T47D (cell line): ENCODE measurements around the gene TNNT3.

ENCODE experiments used
- DNase-seq, 2 experiments: peaks; one replicate each; pipeline versions ENCODE4 v3.0.0 to v3.0.0-alpha.2; 2011 to 2012; ENCODE audit warnings: low read depth in 1 of 2, low spot score in 1 of 2
- JUND ChIP-seq: IDR thresholded peaks from 2 replicates; pipeline ENCODE4 v1.6.1; 2012; ENCODE audit warnings: low read depth
- in situ Hi-C: cut with HindIII; loops from 2 replicates; pipeline ENCODE4 v1.10.0; 2016; ENCODE audit warnings: low sequenced_read_pairs, low pct_unique_long_range_greater_than_20kb

TNNT3 gene

GRCh38 chr11:1925373-1926155, 6.1 kb downstream of the TNNT3 start:
- in situ Hi-C loops = no loop called here
- no peak for DNase-seq
- no peak for TF ChIP-seq JUND

DNA sequence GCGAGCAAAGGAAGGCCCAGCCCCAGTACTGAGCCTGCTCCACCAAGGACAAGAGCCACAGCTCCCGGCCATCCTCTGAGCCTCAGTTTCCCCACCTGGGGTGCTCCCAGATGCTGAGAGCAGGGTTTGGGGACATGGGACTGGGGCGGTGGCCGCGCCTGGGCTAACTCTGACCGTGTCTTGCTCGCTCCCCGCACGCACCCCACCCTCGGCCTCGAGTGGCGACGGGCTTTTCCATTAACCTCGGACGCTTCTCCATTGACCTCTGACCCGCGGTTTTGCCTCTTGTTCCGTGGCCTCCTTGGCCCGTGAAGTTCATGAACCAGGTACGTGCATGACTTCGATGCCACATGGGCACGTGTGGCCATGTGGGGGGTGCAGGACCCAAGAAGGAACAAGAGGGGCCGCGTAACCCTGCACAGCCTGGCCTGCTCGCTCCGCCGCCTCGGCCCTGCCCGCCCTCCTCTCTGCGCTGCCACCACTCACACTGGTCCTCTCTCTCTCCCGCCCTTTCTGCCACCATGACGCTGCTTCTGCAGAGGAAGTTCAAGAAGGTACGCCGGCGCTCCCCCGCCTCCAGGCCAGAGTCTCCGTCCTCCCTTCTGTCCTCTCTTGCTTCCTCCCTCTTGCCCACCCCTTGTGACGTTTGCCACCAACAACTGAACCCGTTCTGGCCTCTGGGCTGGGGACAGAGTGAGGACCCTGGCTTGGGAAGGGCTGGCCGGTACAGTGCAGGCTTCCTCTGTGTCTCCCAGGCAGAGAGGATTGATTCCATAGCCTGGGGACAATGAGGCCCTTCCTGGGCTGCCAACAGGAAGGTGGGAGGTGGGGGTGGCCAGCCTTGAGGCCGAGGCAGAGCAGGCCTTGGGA, 6.9 kb downstream of the TNNT3 start:
- DNase-seq = no peak

GRCh38 chr11:1927026-1927847, 7.7 kb downstream of the TNNT3 start:
- in situ Hi-C loops = no loop called here
- TF ChIP-seq JUND = no peak
- DNase-seq = no peak

More for the DNA sequence above, 6.9 kb downstream of the TNNT3 start:
- TF ChIP-seq JUND = no peak
- in situ Hi-C loops = no loop called here

DNA sequence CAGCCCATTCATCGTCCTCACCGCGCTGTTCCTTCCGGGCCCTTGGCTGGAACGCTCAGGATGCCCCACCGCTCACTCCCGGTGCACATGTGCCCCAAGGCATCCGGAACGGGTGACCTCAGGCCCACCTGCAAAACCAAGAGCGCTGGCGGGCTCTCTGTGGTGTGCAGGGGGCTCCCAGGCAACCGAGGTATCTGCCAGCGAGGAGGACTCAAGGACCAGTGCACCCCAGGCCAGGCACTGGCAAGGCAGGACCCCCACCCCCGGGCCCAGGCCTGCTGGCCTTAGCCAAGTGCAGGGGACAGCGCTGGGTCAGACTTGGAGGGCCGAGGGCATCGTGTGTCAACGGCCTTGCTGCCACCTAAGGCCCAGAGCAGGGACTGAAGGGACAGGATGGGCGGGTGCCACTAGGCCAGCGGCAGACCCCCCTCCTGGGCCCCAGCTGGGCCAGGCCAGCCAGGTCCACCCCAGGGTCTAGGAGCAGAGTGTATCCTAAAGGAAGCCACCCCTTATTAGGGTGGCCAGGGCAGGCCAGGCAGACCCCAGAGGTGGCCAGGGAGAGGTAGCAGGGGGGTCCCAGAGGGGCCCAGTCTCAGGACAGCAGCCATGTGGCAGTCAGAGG, 8.5 kb downstream of the TNNT3 start:
- in situ Hi-C loops = no loop called here
- TF ChIP-seq JUND = no peak
- DNase-seq = no peak

DNA sequence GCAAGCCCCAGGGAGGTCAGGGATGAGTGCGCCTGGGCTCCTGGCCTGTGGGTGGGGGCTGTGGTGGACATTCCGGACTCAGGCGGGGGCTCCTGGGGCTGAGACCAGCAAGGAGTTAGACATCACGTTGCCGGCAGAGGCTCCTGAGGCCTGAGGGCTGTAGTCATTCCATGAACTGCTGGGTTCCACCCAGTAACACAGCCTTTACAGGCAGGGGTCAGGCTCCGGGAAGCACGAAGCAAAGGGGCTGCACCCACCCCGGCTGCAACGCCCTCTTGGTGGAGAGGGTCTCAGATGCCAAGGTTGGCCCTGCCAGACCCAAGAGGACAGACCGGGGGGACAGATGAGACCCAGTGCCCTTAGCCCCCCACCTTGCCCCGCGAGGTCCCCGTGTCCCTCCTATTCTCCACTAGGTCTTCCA, 9.0 kb downstream of the TNNT3 start:
- in situ Hi-C loops = no loop called here
- no peak for TF ChIP-seq JUND
- DNase-seq = no peak

DNA sequence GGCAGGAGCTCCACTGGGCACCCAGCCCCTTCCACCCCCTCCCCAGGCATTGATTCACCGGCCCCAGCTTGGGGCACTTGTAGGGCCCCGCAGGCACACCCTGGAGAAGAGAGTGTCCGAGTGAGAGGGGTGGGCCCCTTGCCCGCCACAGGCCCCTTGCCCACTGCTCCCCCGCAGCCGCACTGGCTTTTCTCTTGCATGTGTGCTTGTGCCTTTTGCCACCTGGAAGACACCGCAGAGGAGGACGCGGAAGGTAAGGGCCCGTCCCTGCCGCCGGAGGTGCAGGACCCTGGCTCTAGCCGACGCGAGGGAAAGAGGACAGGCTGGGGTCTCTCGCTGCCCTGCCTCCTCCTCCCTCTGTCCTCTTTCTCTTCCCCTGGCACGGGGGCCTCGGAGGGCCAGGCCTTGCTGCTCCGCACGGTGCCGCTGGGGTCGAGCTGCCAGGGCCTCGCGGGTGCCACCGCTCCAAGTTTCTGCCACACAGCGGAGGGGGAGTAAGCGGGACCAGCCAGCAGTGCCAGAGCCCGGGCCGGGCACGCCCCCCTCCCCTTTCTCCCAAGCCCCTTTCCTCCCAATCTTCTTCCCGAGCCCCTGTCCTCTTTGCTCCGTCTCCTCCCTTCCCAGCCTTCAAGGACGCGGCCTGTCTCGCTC, 9.5 kb downstream of the TNNT3 start:
- in situ Hi-C loops = no loop called here
- DNase-seq = no peak
- TF ChIP-seq JUND = no peak

DNA sequence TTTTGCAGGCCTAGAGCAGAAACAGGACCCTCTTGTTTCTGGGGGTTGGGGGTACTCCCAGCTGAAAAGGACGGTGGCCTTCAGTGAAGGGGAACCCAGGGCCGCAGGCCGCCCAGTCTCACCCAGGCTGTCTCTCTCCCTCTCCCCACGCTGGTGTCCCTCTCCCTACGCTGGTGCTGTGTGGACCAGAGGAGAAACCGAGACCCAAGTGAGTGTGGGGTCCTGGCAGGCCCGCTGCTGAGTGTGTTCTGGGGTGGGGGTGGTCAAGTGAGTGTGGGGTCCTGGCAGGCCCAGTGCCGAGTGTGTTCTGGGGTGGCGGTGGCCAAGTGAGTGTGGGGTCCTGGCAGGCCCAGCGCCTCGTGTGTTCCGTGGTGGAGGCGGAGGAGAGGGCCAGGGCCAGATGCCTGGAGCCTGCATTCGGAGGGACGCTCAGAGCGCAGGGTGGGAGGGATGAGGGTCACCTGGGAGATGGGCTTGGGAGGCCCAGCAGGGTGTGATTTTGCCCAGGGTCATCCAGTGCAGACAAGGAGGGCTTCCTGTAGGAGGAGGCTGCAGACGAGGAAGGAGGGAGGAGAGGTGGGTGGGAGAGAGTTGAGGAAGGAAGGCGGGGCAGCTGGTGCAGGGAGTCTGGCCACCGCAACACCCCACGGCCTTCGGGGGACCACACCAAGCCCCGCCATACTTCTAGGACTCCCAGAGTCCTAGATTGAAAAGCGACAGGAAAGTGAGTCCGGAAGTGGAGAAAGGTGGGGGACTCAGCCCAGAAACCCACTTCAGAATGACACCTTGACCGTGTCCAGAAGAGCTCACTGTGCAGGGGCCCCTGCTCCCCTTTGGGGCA, 10.3 kb downstream of the TNNT3 start:
- in situ Hi-C loops = no loop called here
- TF ChIP-seq JUND = no peak

GRCh38 chr11:1930462-1930830, 10.9 kb downstream of the TNNT3 start:
- TF ChIP-seq JUND = no peak
- no peak for DNase-seq
- in situ Hi-C loops = no loop called here

More for the DNA sequence above, 10.3 kb downstream of the TNNT3 start:
- DNase-seq = no peak

GRCh38 chr11:1931341-1932104, 12.0 kb downstream of the TNNT3 start:
- TF ChIP-seq JUND = no peak

DNA sequence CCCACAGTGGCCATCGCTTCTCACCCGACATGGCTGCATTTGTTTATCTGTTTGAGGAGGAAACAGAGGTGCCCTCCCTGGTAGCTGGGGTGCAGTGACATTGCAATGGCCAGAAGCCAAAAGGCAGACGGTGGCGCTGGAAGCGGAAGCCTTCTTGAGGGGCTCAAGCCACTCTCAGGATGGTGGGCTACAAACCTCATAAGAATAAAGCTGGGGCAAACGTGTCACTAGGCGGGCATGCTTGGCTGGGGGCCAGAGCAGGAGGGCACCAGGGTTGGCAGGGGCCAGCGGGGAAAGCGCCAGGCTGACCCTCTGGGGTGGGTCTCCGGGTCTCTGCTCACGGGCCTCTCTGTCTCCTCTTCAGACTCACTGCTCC, 12.6 kb downstream of the TNNT3 start:
- in situ Hi-C loops = no loop called here
- TF ChIP-seq JUND = no peak
- DNase-seq = no peak

More at GRCh38 chr11:1931341-1932104, 12.0 kb downstream of the TNNT3 start:
- in situ Hi-C loops = no loop called here
- no peak for DNase-seq
